Astrocyte (in vitro differentiated cells and primary cell): ENCODE results near the gene NBL1. TPM values are rescaled to one million over a fixed set of nuclear protein-coding genes. Genes with fewer than 3 reads are reported as not detected.

ENCODE experiments used
- DNase-seq: peaks from one replicate; pipeline ENCODE4 v3.0.0-alpha.2; 2010; ENCODE audit warnings: low read depth
- FAIRE-seq: peaks from 2 replicates; lab custom pipeline; 2011; peaks lifted over from hg19 to GRCh38; lab: Jason Lieb, UNC
- H2AFZ ChIP-seq: 2 replicates; pipeline ENCODE4 v1.6.0; 2012; ENCODE audit warnings: low read depth, low read length, inconsistent platforms
- H3K27ac ChIP-seq: 2 replicates; pipeline ENCODE4 v1.5.1; 2011; ENCODE audit warnings: low read depth, low read length, inconsistent platforms
- H3K27me3 ChIP-seq: 2 replicates; pipeline ENCODE4 v1.6.0; 2011; ENCODE audit warnings: low read length, inconsistent platforms; ENCODE audit not compliant: insufficient read depth
- H3K36me3 ChIP-seq: 2 replicates; pipeline ENCODE4 v1.5.1; 2011; ENCODE audit warnings: low read length, inconsistent platforms; ENCODE audit not compliant: insufficient read depth
- H3K4me1 ChIP-seq: 2 replicates; pipeline ENCODE4 v1.5.1; 2011; ENCODE audit warnings: low read length, inconsistent platforms; ENCODE audit not compliant: insufficient read depth
- H3K4me2 ChIP-seq: 2 replicates; pipeline ENCODE4 v1.6.0; 2012; ENCODE audit warnings: low read length, inconsistent platforms
- H3K4me3 ChIP-seq: 2 replicates; pipeline ENCODE4 v1.5.1; 2011; ENCODE audit warnings: low read depth, mild to moderate bottlenecking, low read length, inconsistent platforms; ENCODE audit not compliant: insufficient read depth
- H3K79me2 ChIP-seq: 2 replicates; pipeline ENCODE4 v1.6.0; 2012; ENCODE audit warnings: mild to moderate bottlenecking, low read length, inconsistent platforms; ENCODE audit not compliant: insufficient read depth
- H3K9ac ChIP-seq: 2 replicates; pipeline ENCODE4 v1.6.0; 2012; ENCODE audit warnings: mild to moderate bottlenecking, low read length, inconsistent platforms
- H3K9me3 ChIP-seq: 2 replicates; pipeline ENCODE4 v1.5.1; 2012; ENCODE audit warnings: low read depth, mild to moderate bottlenecking, low read length, inconsistent platforms; ENCODE audit not compliant: insufficient read depth
- H4K20me1 ChIP-seq: 2 replicates; pipeline ENCODE4 v1.6.0; 2012; ENCODE audit warnings: low read length, inconsistent platforms; ENCODE audit not compliant: insufficient read depth
- H3K27ac Mint-ChIP-seq: one replicate; pipeline ENCODE4 v1.8.0; 2021; ENCODE audit warnings: mild to moderate bottlenecking, mixed read lengths; ENCODE audit not compliant: unreplicated experiment
- H3K27me3 Mint-ChIP-seq: one replicate; pipeline ENCODE4 v1.8.0; 2021; ENCODE audit warnings: low read depth, mixed read lengths; ENCODE audit not compliant: unreplicated experiment
- H3K36me3 Mint-ChIP-seq: one replicate; pipeline ENCODE4 v1.8.0; 2021; ENCODE audit warnings: low read depth, mixed read lengths; ENCODE audit not compliant: unreplicated experiment
- H3K4me1 Mint-ChIP-seq: one replicate; pipeline ENCODE4 v1.8.0; 2021; ENCODE audit warnings: low read depth, mixed read lengths; ENCODE audit not compliant: unreplicated experiment
- H3K4me3 Mint-ChIP-seq: one replicate; pipeline ENCODE4 v1.8.0; 2021; ENCODE audit warnings: mild to moderate bottlenecking, moderate library complexity, mixed read lengths; ENCODE audit not compliant: unreplicated experiment
- H3K9me3 Mint-ChIP-seq: one replicate; pipeline ENCODE4 v1.8.0; 2021; ENCODE audit warnings: mild to moderate bottlenecking, mixed read lengths; ENCODE audit not compliant: unreplicated experiment
- EZH2 ChIP-seq: IDR thresholded peaks from 2 replicates; pipeline ENCODE4 v1.6.1; 2012; ENCODE audit warnings: mild to moderate bottlenecking, low read length, inconsistent platforms; ENCODE audit not compliant: insufficient read depth
- total RNA-seq: library from RNA; stranded (reverse); gene quantifications from 2 replicates; pipeline ENCODE4 v1.2.1, GENCODE V29; 2021
- TF ChIP-seq, protein P1 (sequence below): IDR thresholded peaks from 2 replicates; pipeline ENCODE4 v1.5.1; 2011; ENCODE audit warnings: low read depth, mild to moderate bottlenecking, inconsistent platforms, low read length, moderate library complexity; ENCODE audit not compliant: insufficient read depth

The NBL1 gene
- total RNA-seq, 1 donor from 2014 or later = 58.3 TPM

DNA sequence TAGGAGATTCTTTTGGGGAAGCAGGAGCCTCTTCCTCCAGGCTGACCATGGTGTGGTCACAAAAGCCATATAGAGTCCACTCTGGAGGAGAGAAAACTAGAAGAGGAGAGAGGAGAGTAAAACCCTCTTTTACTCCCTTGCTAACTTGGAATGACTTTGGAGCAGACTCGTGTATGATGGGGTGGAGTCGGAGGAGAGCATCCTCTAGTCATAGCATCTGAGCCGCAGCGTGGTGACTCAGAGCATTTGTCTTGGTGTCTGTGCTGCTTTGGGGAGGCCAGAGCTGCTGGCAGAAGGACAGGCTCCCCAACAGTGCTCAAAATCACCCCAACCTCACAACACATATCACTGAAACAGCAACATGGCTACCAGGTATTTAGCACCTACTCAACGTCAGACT lies 31.7 kb downstream of the NBL1 start:
- no peaks in the 10 kb centered on the region for H3K4me1 Mint-ChIP-seq
- H4K20me1 ChIP-seq = no peaks in the 10 kb centered on the region
- H3K9me3 Mint-ChIP-seq = peaks cover 2% of the 10 kb centered on the region
- H3K4me3 Mint-ChIP-seq = no peak overlapping the region
- no peak overlapping the region for H3K27ac Mint-ChIP-seq
- no peaks in the 10 kb centered on the region for H3K36me3 Mint-ChIP-seq
- no peak overlapping the region for H3K9ac ChIP-seq
- H3K9me3 ChIP-seq = no peaks in the 10 kb centered on the region
- FAIRE-seq = no peak
- no peaks in the 10 kb centered on the region for H3K36me3 ChIP-seq
- no peak overlapping the region for H3K4me2 ChIP-seq
- H3K27ac ChIP-seq = no peak overlapping the region
- H3K27me3 Mint-ChIP-seq = peaks cover 70% of the 10 kb centered on the region
- no peak overlapping the region for H3K4me3 ChIP-seq
- H3K4me1 ChIP-seq = no peaks in the 10 kb centered on the region
- no peak overlapping the region for H2AFZ ChIP-seq
- H3K27me3 ChIP-seq = peaks cover 10% of the 10 kb centered on the region
- no peak for TF ChIP-seq EZH2
- TF ChIP-seq, protein P1, sequence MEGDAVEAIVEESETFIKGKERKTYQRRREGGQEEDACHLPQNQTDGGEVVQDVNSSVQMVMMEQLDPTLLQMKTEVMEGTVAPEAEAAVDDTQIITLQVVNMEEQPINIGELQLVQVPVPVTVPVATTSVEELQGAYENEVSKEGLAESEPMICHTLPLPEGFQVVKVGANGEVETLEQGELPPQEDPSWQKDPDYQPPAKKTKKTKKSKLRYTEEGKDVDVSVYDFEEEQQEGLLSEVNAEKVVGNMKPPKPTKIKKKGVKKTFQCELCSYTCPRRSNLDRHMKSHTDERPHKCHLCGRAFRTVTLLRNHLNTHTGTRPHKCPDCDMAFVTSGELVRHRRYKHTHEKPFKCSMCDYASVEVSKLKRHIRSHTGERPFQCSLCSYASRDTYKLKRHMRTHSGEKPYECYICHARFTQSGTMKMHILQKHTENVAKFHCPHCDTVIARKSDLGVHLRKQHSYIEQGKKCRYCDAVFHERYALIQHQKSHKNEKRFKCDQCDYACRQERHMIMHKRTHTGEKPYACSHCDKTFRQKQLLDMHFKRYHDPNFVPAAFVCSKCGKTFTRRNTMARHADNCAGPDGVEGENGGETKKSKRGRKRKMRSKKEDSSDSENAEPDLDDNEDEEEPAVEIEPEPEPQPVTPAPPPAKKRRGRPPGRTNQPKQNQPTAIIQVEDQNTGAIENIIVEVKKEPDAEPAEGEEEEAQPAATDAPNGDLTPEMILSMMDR = no peak
- no peaks in the 10 kb centered on the region for H3K79me2 ChIP-seq
- DNase-seq = no peak

DNA sequence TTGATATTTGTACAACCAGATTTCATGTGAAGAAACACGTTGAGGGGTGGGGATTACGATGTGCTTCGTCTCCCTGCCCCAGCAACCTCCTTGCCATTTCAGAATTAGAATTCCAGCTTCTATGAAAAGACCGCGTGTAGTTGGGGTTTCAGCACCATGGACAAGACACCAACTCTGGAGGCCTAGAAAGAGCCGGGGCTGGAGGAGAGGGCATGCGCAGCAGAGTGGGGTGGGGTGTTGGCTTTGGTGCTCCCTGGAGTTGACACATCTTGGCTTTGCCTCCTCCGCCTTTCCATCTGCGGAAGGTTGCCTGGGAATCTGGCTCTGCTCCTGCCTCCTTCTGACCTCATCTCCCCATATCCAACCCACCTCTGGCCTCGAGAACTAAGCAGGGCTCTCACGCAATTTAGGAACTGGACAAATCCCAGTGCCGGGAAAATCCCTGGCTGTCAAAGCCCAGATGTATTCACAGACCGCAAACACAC lies 32.4 kb downstream of the NBL1 start:
- Mint-ChIP-seq H3K36me3 (no peaks in the 10 kb centered on the region), H3K4me3 (no peak overlapping the region), H3K27me3 (peaks cover 64% of the 10 kb centered on the region), H3K4me1 (no peaks in the 10 kb centered on the region), H3K27ac (no peak overlapping the region), H3K9me3 (peaks cover 2% of the 10 kb centered on the region)
- H3K27me3 ChIP-seq = peaks cover 10% of the 10 kb centered on the region
- no peaks in the 10 kb centered on the region for H3K4me1 ChIP-seq
- no peaks in the 10 kb centered on the region for H4K20me1 ChIP-seq
- no peak overlapping the region for H3K4me2 ChIP-seq
- no peak overlapping the region for H3K27ac ChIP-seq
- FAIRE-seq (peak; percentile 68), DNase-seq (peak; percentile 55)
- no peaks in the 10 kb centered on the region for H3K36me3 ChIP-seq
- no peak overlapping the region for H3K4me3 ChIP-seq
- no peak overlapping the region for H3K9ac ChIP-seq
- no peaks in the 10 kb centered on the region for H3K79me2 ChIP-seq
- no peak overlapping the region for H2AFZ ChIP-seq
- no peaks in the 10 kb centered on the region for H3K9me3 ChIP-seq
- TF ChIP-seq, protein P1 = no peak
- TF ChIP-seq EZH2 = no peak

DNA sequence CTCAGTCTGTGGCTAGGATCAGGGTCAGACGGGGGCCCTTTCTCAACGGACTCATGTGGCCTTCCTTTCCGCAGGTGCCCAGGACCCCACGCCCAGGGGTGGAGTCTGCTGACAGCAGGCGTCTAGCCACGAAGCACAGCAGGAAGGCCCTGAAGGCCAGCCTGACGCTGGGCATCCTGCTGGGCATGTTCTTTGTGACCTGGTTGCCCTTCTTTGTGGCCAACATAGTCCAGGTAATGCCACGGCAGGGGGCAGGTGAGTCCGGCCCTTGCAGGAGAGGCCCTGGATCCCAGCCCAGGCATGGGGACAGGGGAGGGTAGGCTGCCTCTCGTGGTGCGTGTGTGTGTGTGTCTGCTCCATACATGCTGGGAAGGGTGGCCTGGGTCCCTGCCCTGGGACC lies 34.4 kb downstream of the NBL1 start:
- Mint-ChIP-seq H3K9me3 (peaks cover 2% of the 10 kb centered on the region), H3K4me1 (peaks cover 4% of the 10 kb centered on the region), H3K27ac (no peak overlapping the region), H3K36me3 (no peaks in the 10 kb centered on the region), H3K4me3 (no peak overlapping the region), H3K27me3 (peaks cover 47% of the 10 kb centered on the region)
- no peaks in the 10 kb centered on the region for H3K79me2 ChIP-seq
- H3K4me1 ChIP-seq = peaks cover 3% of the 10 kb centered on the region
- no peak overlapping the region for H3K9ac ChIP-seq
- FAIRE-seq (no peak), DNase-seq (no peak)
- H4K20me1 ChIP-seq = no peaks in the 10 kb centered on the region
- TF ChIP-seq EZH2 = no peak
- TF ChIP-seq, protein P1 = no peak
- H3K36me3 ChIP-seq = no peaks in the 10 kb centered on the region
- no peak overlapping the region for H3K4me3 ChIP-seq
- H3K27ac ChIP-seq = no peak overlapping the region
- H2AFZ ChIP-seq = no peak overlapping the region
- peaks cover 5% of the 10 kb centered on the region for H3K27me3 ChIP-seq
- no peaks in the 10 kb centered on the region for H3K9me3 ChIP-seq
- H3K4me2 ChIP-seq = no peak overlapping the region
